Mucosa of descending colon (tissue), 3 donors: Measurements from ENCODE around the gene DBNDD1. TPM values are rescaled to one million over a fixed set of nuclear protein-coding genes. Genes with fewer than 3 reads are reported as not detected.

Source experiments
- ATAC-seq: fragments of 200-7000 bp; cut with Tn5 transposase; one replicate; pipeline ENCODE4 v1.9.1; 2020; ENCODE audit warnings: mild to moderate bottlenecking, moderate library complexity
- DNase-seq, 3 donors: peaks; one replicate each; pipeline ENCODE4 v3.0.0-alpha.2; 2020
- H3K36me3 ChIP-seq: fragments of 200-600 bp; one replicate; pipeline ENCODE4 v1.8.0; 2021; ENCODE audit warnings: low read depth, mild to moderate bottlenecking
- H3K4me1 ChIP-seq: fragments of 200-600 bp; one replicate; pipeline ENCODE4 v1.8.0; 2021; ENCODE audit warnings: low read depth, mild to moderate bottlenecking
- H3K4me3 ChIP-seq: fragments of 200-600 bp; one replicate; pipeline ENCODE4 v1.8.0; 2021; ENCODE audit warnings: mild to moderate bottlenecking
- H3K9me3 ChIP-seq: fragments of 200-600 bp; one replicate; pipeline ENCODE4 v1.8.0; 2021; ENCODE audit warnings: mild to moderate bottlenecking
- intact Hi-C, 2 donors: fragments of 100-400 bp; cut with DNase I in 1 of 2; cut with micrococcal nuclease in 1 of 2; formaldehyde crosslinking; loops; one replicate each; pipeline versions ENCODE4 v1.11.0 to v1.11.1; 2022; cut with DNase I, micrococcal nuclease
- total RNA-seq, 3 donors: library from RNA; stranded (reverse); fragmentation: NEBNext Ultra II Directional in 2 of 3; extraction: Animal tissue kit (Norgen Biotek cat#: 25700) in 2 of 3; gene quantifications; one replicate each; pipeline versions ENCODE4 v1.2.1 to v1.2.4, GENCODE V29; 2021 to 2023
- TF ChIP-seq, protein P1 (sequence below): fragments of 200-600 bp; IDR thresholded peaks from one replicate; pipeline ENCODE4 v1.8.0; 2022; ENCODE audit warnings: antibody characterized with exemption, mild to moderate bottlenecking
- donor health status: DM: no; HTN: no; CAD: no; lungs with moderate emphysema.
- donor health status: DM: no; HTN: no; CAD: no.
- donor health status: DM: no; HTN: yes; CAD: no.

DBNDD1 gene
- total RNA-seq, 3 donors from 2014 or later: 1.7 to 3.0 (median 2.0) TPM

DNA sequence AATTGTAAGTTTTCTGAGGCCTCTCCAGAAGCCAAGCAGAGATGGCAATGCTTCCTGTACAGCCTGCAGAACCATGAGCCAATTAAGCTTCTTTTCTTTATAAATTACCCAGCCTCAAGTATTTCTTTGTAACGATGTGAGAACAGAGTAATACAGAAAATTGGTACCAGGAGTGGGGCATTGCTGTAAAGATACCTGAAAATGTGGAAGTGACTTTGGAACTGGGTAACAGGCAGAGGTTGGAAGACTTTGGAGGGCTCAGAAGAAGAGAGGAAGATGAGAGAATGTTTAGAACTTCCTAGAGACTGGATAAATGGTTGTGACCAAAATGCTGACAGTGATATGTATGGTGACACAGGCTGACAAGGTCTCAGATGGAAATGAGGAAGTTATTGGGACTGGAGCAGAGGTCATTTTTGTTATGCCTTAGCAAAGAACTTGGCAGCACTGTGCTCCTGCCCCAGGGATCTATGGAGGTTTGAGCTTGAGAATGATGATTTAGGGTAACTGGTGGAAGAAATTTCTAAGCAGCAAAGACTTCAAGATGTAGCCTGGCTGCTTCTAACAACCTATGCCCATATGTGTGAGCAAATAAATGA is 34.7 kb upstream of the DBNDD1 start:
- no peak for DNase-seq
- TF ChIP-seq, protein P1, sequence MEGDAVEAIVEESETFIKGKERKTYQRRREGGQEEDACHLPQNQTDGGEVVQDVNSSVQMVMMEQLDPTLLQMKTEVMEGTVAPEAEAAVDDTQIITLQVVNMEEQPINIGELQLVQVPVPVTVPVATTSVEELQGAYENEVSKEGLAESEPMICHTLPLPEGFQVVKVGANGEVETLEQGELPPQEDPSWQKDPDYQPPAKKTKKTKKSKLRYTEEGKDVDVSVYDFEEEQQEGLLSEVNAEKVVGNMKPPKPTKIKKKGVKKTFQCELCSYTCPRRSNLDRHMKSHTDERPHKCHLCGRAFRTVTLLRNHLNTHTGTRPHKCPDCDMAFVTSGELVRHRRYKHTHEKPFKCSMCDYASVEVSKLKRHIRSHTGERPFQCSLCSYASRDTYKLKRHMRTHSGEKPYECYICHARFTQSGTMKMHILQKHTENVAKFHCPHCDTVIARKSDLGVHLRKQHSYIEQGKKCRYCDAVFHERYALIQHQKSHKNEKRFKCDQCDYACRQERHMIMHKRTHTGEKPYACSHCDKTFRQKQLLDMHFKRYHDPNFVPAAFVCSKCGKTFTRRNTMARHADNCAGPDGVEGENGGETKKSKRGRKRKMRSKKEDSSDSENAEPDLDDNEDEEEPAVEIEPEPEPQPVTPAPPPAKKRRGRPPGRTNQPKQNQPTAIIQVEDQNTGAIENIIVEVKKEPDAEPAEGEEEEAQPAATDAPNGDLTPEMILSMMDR: no peak
- no peak overlapping the region for H3K4me3 ChIP-seq
- H3K36me3 ChIP-seq: no peaks in the 10 kb centered on the region
- intact Hi-C loops: no loop called here
- H3K9me3 ChIP-seq: peaks cover 11% of the 10 kb centered on the region
- H3K4me1 ChIP-seq: no peaks in the 10 kb centered on the region
- no peak for ATAC-seq

DNA sequence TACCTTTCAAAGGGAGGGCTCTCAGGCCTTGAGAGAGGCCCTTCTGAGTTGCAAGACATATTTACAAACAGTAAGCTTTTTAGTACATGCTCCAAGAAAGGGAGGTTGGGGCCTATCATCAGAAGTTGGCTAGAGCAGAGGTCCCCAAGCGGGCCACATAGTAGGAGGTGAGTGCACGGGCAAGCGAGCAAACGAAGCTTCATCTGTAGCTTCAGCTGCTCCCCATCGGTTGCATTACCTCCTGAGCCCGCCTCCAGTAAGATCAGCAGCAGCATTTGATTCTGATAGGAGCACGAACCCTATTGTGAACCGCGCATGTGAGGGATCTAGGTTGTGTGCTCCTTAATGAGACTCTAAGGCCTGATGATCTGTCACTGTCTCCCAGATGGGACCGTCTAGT is 31.7 kb upstream of the DBNDD1 start:
- Histone ChIP-seq H3K36me3 (no peaks in the 10 kb centered on the region), H3K9me3 (peaks cover 11% of the 10 kb centered on the region), H3K4me3 (no peak overlapping the region), H3K4me1 (peaks cover 11% of the 10 kb centered on the region)
- DNase-seq (no peak), ATAC-seq (no peak)
- intact Hi-C loops: no loop called here
- TF ChIP-seq, protein P1: no peak

DNA sequence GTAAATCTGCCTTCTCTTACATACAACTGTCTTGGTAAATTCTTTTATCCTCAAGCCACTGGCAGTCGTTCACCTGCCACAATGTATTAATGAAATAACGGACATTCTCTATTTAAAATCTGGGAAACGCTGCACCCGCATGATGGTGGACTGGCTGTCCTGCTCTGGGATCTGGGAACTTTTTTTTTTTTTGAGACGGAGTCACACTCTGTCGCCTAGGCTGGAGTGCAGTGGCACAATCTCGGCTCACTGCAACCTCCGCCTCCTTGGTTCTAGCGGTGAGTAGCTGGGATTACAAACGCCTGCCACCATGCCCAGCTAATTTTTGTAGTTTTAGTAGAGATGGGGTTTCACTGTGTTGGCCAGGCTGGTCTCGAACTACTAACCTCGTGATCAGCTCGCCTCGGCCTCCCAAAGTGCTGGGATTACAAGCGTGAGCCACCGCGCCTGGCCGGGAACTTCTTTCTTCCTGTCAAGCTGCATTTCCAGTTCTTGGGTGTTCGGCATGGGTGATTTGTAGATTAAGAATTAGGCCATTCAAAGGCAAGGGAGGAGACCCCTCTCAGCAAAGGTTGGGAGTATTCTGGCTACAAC is 29.6 kb upstream of the DBNDD1 start:
- Histone ChIP-seq H3K4me3 (no peak overlapping the region), H3K4me1 (peaks cover 18% of the 10 kb centered on the region), H3K36me3 (no peaks in the 10 kb centered on the region), H3K9me3 (no peaks in the 10 kb centered on the region)
- no peak for DNase-seq
- intact Hi-C loops: no loop called here
- TF ChIP-seq, protein P1: no peak
- ATAC-seq: no peak

DNA sequence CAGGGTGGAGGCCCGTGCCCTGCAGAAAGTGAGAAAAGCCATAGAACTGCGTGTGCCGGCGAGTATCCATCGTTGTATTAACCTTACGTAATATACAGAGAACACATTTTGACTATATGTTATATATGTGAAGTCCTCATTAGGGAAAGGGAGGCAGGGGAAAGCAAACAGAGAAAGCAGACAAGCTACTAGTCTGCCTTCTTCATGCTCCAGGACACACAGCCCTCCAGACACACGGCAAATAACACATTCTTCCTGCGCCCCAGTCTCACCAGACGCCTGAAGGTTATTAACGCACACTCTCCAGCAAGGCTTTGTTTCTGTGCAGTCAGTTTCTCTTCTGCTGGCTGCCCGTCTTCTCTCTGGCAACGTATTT is 29.1 kb upstream of the DBNDD1 start:
- intact Hi-C loops: no loop called here
- Histone ChIP-seq H3K9me3 (no peaks in the 10 kb centered on the region), H3K4me1 (peaks cover 20% of the 10 kb centered on the region), H3K36me3 (no peaks in the 10 kb centered on the region), H3K4me3 (no peak overlapping the region)
- TF ChIP-seq, protein P1: no peak
- DNase-seq: no peak
- ATAC-seq: no peak

DNA sequence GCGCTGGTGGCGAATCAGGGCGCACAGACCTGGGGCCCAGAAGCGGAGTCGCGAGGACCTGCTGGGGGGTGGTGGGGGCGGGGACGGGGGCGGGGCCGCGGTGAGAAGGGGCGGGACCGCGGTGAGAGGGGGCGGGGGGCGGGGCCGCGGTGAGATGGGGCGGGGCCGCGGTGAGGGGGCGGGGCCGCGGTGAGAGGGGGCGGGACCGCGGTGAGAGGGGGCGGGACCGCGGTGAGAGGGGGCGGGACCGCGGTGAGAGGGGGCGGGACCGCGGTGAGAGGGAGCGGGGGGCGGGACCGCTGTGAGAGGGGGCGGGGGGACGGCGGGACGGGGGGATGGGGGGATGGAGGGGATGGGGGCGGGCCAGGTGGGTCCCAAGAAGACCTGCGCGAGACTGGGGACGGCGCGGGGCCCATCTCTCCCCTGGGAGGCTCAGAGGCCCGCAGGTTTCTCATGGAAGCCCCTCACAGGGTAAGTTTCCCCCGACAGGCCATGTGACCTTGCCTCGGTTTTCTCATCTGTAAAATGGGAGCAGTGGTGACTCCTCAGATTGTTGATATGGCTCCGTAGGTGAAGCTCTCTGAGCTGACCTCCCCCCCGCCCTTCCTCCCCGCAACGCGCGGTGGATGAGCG is 28.6 kb upstream of the DBNDD1 start:
- Histone ChIP-seq H3K36me3 (no peaks in the 10 kb centered on the region), H3K9me3 (no peaks in the 10 kb centered on the region), H3K4me1 (peaks cover 20% of the 10 kb centered on the region), H3K4me3 (no peak overlapping the region)
- intact Hi-C loops: no loop called here
- ATAC-seq (peak; percentile 7), DNase-seq (no peak)
- TF ChIP-seq, protein P1: no peak
